H1 (cell line): ENCODE data around the gene TLR9. TPM values are rescaled to one million over a fixed set of nuclear protein-coding genes. Genes with fewer than 3 reads are reported as not detected.

Source experiments
- CTCF ChIA-PET: fragments of 300-600 bp; sonication (Branson Sonifier 250); formaldehyde crosslinking; loops from one replicate; lab custom pipeline; 2021; ENCODE audit not compliant: partially characterized antibody; lab: Charles Lee
- POLR2A ChIA-PET: fragments of 300-600 bp; sonication (Branson Sonifier 250); formaldehyde crosslinking; loops from one replicate; lab custom pipeline; 2021; ENCODE audit warnings: inconsistent platforms; ENCODE audit not compliant: partially characterized antibody; lab: Charles Lee
- DNase-seq, 2 experiments: peaks; one replicate each; pipeline versions ENCODE4 v3.0.0 to v3.0.0-alpha.2; 2010 to 2022; ENCODE audit warnings: low spot score in 2 of 2, low read depth in 1 of 2, mixed read lengths in 1 of 2
- FAIRE-seq: peaks from 2 replicates; lab custom pipeline; 2011; peaks lifted over from hg19 to GRCh38; lab: Jason Lieb, UNC
- H2AFZ ChIP-seq: 2 replicates; pipeline ENCODE4 v1.8.1; 2012; ENCODE audit warnings: low read length, inconsistent platforms
- H2AK5ac ChIP-seq: 2 replicates; pipeline ENCODE4 v1.6.1; 2013; ENCODE audit warnings: low read depth, low read length
- H2BK120ac ChIP-seq: replicated peaks from 2 replicates; pipeline ENCODE3; 2013; ENCODE audit warnings: low read depth, low read length, inconsistent platforms
- H2BK12ac ChIP-seq: 2 replicates; pipeline ENCODE4 v1.6.1; 2013; ENCODE audit warnings: low read depth, low read length
- H2BK15ac ChIP-seq: 2 replicates; pipeline ENCODE4 v1.6.1; 2013; ENCODE audit warnings: low read length
- H2BK20ac ChIP-seq: 2 replicates; pipeline ENCODE4 v1.6.1; 2013; ENCODE audit warnings: low read length
- H2BK5ac ChIP-seq: 2 replicates; pipeline ENCODE4 v1.6.1; 2013; ENCODE audit warnings: low read depth, low read length
- H3K14ac ChIP-seq: 2 replicates; pipeline ENCODE4 v1.6.1; 2013; ENCODE audit warnings: inconsistent platforms; ENCODE audit not compliant: insufficient read length
- H3K18ac ChIP-seq: 2 replicates; pipeline ENCODE4 v1.6.1; 2013; ENCODE audit warnings: low read length; ENCODE audit errors: extremely low read depth
- H3K23ac ChIP-seq: 2 replicates; pipeline ENCODE4 v1.6.1; 2013; ENCODE audit warnings: inconsistent platforms; ENCODE audit not compliant: insufficient read length
- H3K23me2 ChIP-seq: 2 replicates; pipeline ENCODE4 v1.6.1; 2013; ENCODE audit warnings: low read depth, low read length
- H3K27ac ChIP-seq: 2 replicates; pipeline ENCODE4 v1.6.1; 2011; ENCODE audit warnings: low read depth, low read length, inconsistent platforms
- H3K27me3 ChIP-seq, 4 experiments: replicated peaks in 1 of 4; 1 replicate in 1 of 4; 2 replicates in 3 of 4; pipeline versions ENCODE4 v1.6.1 to v1.8.1; 2011 to 2013; ENCODE audit warnings: low read length in 3 of 4, mild to moderate bottlenecking in 3 of 4, inconsistent platforms in 2 of 4, mixed read lengths in 2 of 4, moderate library complexity in 1 of 4; ENCODE audit not compliant: control insufficient read depth in 3 of 4, insufficient read depth in 3 of 4; ENCODE audit errors: extremely low read depth in 1 of 4
- H3K36me3 ChIP-seq, 4 experiments: 2 replicates each; pipeline versions ENCODE4 v1.6.1 to v1.8.1; 2011 to 2013; ENCODE audit warnings: mild to moderate bottlenecking in 4 of 4, low read length in 3 of 4, moderate library complexity in 2 of 4, control low read depth in 1 of 4, inconsistent platforms in 1 of 4; ENCODE audit not compliant: insufficient read depth in 4 of 4, control insufficient read depth in 2 of 4
- H3K4ac ChIP-seq: replicated peaks from 2 replicates; pipeline ENCODE3; 2013; ENCODE audit warnings: low read length, low read depth, mixed read lengths, inconsistent platforms; ENCODE audit not compliant: insufficient read length
- H3K4me1 ChIP-seq, 4 experiments: replicated peaks in 1 of 4; 1 replicate in 1 of 4; 2 replicates in 3 of 4; pipeline versions ENCODE4 v1.6.1 to v1.8.1; 2011 to 2013; ENCODE audit warnings: low read length in 3 of 4, inconsistent platforms in 2 of 4, mixed read lengths in 1 of 4; ENCODE audit not compliant: insufficient read depth in 4 of 4, control insufficient read depth in 3 of 4
- H3K4me2 ChIP-seq, 2 experiments: 2 replicates each; pipeline versions ENCODE4 v1.6.1 to v1.8.1; 2011 to 2013; ENCODE audit warnings: low read depth in 2 of 2, low read length in 2 of 2, control low read depth in 1 of 2, inconsistent platforms in 1 of 2, mild to moderate bottlenecking in 1 of 2; ENCODE audit not compliant: insufficient read depth in 1 of 2
- H3K4me3 ChIP-seq, 4 experiments: fragments of 200-600, 300-600 bp in 1 of 4; sonication (generic), shearing (Covaris generic), sonication (Bioruptor Twin) in 1 of 4; 2 replicates each; pipeline versions ENCODE4 v1.5.1 to v1.8.1; 2011 to 2016; ENCODE audit warnings: low read length in 4 of 4, low read depth in 3 of 4, control low read depth in 2 of 4, inconsistent platforms in 2 of 4, mild to moderate bottlenecking in 2 of 4, mixed read lengths in 1 of 4, moderate library complexity in 1 of 4; ENCODE audit not compliant: insufficient read depth in 2 of 4; ENCODE audit errors: extremely low read depth in 1 of 4
- H3K56ac ChIP-seq: replicated peaks from 2 replicates; pipeline ENCODE3; 2013; ENCODE audit warnings: low read depth, mild to moderate bottlenecking, mixed read lengths, low read length, inconsistent platforms; ENCODE audit not compliant: insufficient read length
- H3K79me1 ChIP-seq: 2 replicates; pipeline ENCODE4 v1.6.1; 2013; ENCODE audit warnings: low read depth, low read length, control low read depth
- H3K79me2 ChIP-seq, 2 experiments: 2 replicates each; pipeline versions ENCODE4 v1.6.1 to v1.8.1; 2012 to 2013; ENCODE audit warnings: low read length in 2 of 2, mild to moderate bottlenecking in 2 of 2, inconsistent platforms in 1 of 2; ENCODE audit not compliant: insufficient read depth in 2 of 2, control insufficient read depth in 1 of 2
- H3K9ac ChIP-seq, 4 experiments: replicated peaks in 1 of 4; 1 replicate in 1 of 4; 2 replicates in 3 of 4; pipeline versions ENCODE4 v1.6.1 to v1.8.1; 2011 to 2013; ENCODE audit warnings: low read depth in 3 of 4, low read length in 3 of 4, control low read depth in 2 of 4, mild to moderate bottlenecking in 2 of 4, moderate library complexity in 2 of 4, inconsistent platforms in 1 of 4; ENCODE audit errors: extremely low read depth in 1 of 4
- H3K9me3 ChIP-seq, 2 experiments: 2 replicates each; pipeline versions ENCODE4 v1.6.1 to v1.8.1; 2012 to 2013; ENCODE audit warnings: mild to moderate bottlenecking in 2 of 2, moderate library complexity in 2 of 2, control low read depth in 1 of 2, inconsistent platforms in 1 of 2, low read depth in 1 of 2, low read length in 1 of 2, mixed read lengths in 1 of 2; ENCODE audit not compliant: insufficient read depth in 2 of 2
- H4K20me1 ChIP-seq, 2 experiments: replicated peaks in 1 of 2; 2 replicates each; pipeline versions ENCODE3 to v1.8.1; 2011 to 2013; ENCODE audit warnings: inconsistent platforms in 2 of 2, low read length in 2 of 2, mild to moderate bottlenecking in 1 of 2; ENCODE audit not compliant: insufficient read depth in 2 of 2, control insufficient read depth in 1 of 2
- H4K5ac ChIP-seq: 2 replicates; pipeline ENCODE4 v1.6.1; 2013; ENCODE audit warnings: low read length, low read depth, mixed read lengths, inconsistent platforms; ENCODE audit not compliant: insufficient read length
- H4K8ac ChIP-seq: 2 replicates; pipeline ENCODE4 v1.8.0; 2013; ENCODE audit warnings: mild to moderate bottlenecking, moderate library complexity, low read length, inconsistent platforms; ENCODE audit not compliant: insufficient read depth; ENCODE audit errors: extremely low read depth
- H4K91ac ChIP-seq: replicated peaks from 2 replicates; pipeline ENCODE3; 2013; ENCODE audit warnings: low read length, mixed read lengths, inconsistent platforms; ENCODE audit not compliant: insufficient read length
- BCL11A ChIP-seq, 2 experiments: IDR thresholded peaks; one replicate each; pipeline ENCODE4 v1.6.1; 2011; ENCODE audit warnings: low read depth in 2 of 2, low read length in 2 of 2, mild to moderate bottlenecking in 2 of 2
- BRCA1 ChIP-seq: IDR thresholded peaks from 2 replicates; pipeline ENCODE4 v1.6.1; 2012; ENCODE audit warnings: low read depth, low read length, improper control_type of control experiment
- CEBPB ChIP-seq: IDR thresholded peaks from 2 replicates; pipeline ENCODE4 v1.6.1; 2012; ENCODE audit warnings: low read depth, low read length
- CHD1 ChIP-seq: IDR thresholded peaks from 2 replicates; pipeline ENCODE4 v1.6.1; 2012; ENCODE audit warnings: low read depth, low read length, improper control_type of control experiment
- CHD2 ChIP-seq: IDR thresholded peaks from 2 replicates; pipeline ENCODE4 v1.6.1; 2012; ENCODE audit warnings: low read length, improper control_type of control experiment
- EP300 ChIP-seq, 2 experiments: IDR thresholded peaks; 1 replicate in 1 of 2; 2 replicates in 1 of 2; pipeline ENCODE4 v1.6.1; 2011 to 2012; ENCODE audit warnings: low read depth in 2 of 2, low read length in 2 of 2, mild to moderate bottlenecking in 2 of 2, borderline replicate concordance in 1 of 2, inconsistent platforms in 1 of 2, moderate library complexity in 1 of 2
- GABPA ChIP-seq: IDR thresholded peaks from 2 replicates; pipeline ENCODE4 v1.6.1; 2011; ENCODE audit warnings: mild to moderate bottlenecking, low read length, moderate library complexity, borderline replicate concordance; ENCODE audit not compliant: insufficient read depth
- JUN ChIP-seq: IDR thresholded peaks from 2 replicates; pipeline ENCODE4 v1.6.1; 2011; ENCODE audit warnings: low read depth, mild to moderate bottlenecking, improper control_type of control experiment, low read length
- POLR2A ChIP-seq, 2 experiments: IDR thresholded peaks; 1 replicate in 1 of 2; 2 replicates in 1 of 2; pipeline ENCODE4 v1.6.1; 2011; ENCODE audit warnings: low read depth in 2 of 2, low read length in 2 of 2, mild to moderate bottlenecking in 2 of 2; ENCODE audit errors: control extremely low read depth in 1 of 2
- POLR2AphosphoS5 ChIP-seq: IDR thresholded peaks from 2 replicates; pipeline ENCODE4 v1.6.1; 2011; ENCODE audit warnings: low read depth, low read length
- RFX5 ChIP-seq: IDR thresholded peaks from 2 replicates; pipeline ENCODE4 v1.6.1; 2011; ENCODE audit warnings: low read depth, low read length, improper control_type of control experiment, borderline replicate concordance
- RNF2 ChIP-seq: fragments of 200-900, 300-1000 bp; sonication (generic); IDR thresholded peaks from 2 replicates; pipeline ENCODE4 v1.7.1; 2016; ENCODE audit warnings: borderline replicate concordance, low read depth, mild to moderate bottlenecking, antibody characterized with exemption, low read length; ENCODE audit not compliant: poor library complexity, severe bottlenecking; ENCODE audit errors: missing control alignments
- SAP30 ChIP-seq: fragments of 300-600 bp; sonication (generic); IDR thresholded peaks from 2 replicates; pipeline ENCODE4 v1.7.1; 2012; ENCODE audit warnings: low read length, moderate library complexity, mild to moderate bottlenecking, inconsistent platforms; ENCODE audit not compliant: insufficient read depth, insufficient replicate concordance
- SRF ChIP-seq: IDR thresholded peaks from 2 replicates; pipeline ENCODE4 v1.6.1; 2011; ENCODE audit warnings: mild to moderate bottlenecking, low read depth, low read length, moderate library complexity
- TBP ChIP-seq: IDR thresholded peaks from 2 replicates; pipeline ENCODE4 v1.6.1; 2011; ENCODE audit warnings: low read depth, low read length, improper control_type of control experiment
- WGBS, 2 experiments: shearing (Covaris generic) in 1 of 2; methylation state at CpG; one replicate each; pipeline versions ENCODE4 v1.1.6 to v1.1.7; 2013 to 2015; ENCODE audit warnings: low lambda C conversion rate in 2 of 2, mixed read lengths in 2 of 2, inconsistent platforms in 1 of 2, low coverage in 1 of 2, missing lambda C conversion rate in 1 of 2; ENCODE audit not compliant: insufficient replicate concordance in 2 of 2, insufficient coverage in 1 of 2, insufficient read length in 1 of 2; ENCODE audit errors: extremely low coverage in 1 of 2, missing lambda C conversion rate in 1 of 2; 5-methylcytosine and 5-hydroxymethylcytosine counted together
- polyA plus RNA-seq, 7 experiments: library from polyadenylated mRNA; depleted of rRNA in 3 of 7; stranded (reverse) in 5 of 7; unstranded in 2 of 7; fragments of >200 nt in 5 of 7; fragments of 200-250 nt in 2 of 7; gene quantifications; 1 replicate in 5 of 7; 2 replicates in 1 of 7; 4 replicates in 1 of 7; pipeline versions ENCODE4 v1.2.1 to v1.2.3, GENCODE V29; 2011 to 2013; ENCODE audit warnings: missing spikeins in 2 of 7, mixed read lengths in 2 of 7
- total RNA-seq: library from RNA; stranded (reverse); fragmentation: NEBNext Ultra II Directional; extraction: Animal tissue kit (Norgen Biotek cat#: 25700); gene quantifications from 2 replicates; pipeline ENCODE4 v1.2.1, GENCODE V29; 2021

TLR9 gene
- total and polyA plus RNA-seq, 2 of the 8 experiments (the other 6 are each of a cell fraction or from before 2014, with no cell fraction given) = 0.05 TPM; not detected in 1

DNA sequence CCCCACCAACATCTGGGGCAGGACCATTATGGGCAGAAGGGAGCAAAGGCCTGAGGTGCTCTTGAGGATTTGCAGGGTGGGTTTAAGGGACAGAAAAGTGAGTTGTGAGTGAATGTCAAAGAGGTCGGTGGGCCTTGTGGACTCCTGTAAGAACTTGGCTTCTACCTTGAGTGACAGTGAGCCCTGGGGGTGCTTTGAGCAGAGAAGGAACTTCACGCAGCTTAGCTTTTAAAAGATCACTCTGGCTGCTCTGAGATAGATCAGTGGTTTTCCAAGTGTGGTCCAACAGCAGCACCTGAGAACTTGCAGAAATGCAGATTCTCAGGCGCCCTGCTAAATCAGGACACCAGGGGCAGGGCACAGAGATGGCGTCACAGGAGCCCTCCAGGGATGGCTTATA, 42.8 kb downstream of the TLR9 start:
- Histone ChIP-seq H3K4ac (no peak overlapping the region), H3K27me3 (no peaks in the 10 kb centered on the region), H3K23me2 (no peaks in the 10 kb centered on the region; the same call in 1 of the 2 replicates), H3K18ac (no peak overlapping the region), H2BK15ac (no peak overlapping the region), H4K5ac (no peak overlapping the region), H2BK5ac (no peak overlapping the region), H3K4me3 (no peak overlapping the region), H2BK12ac (no peak overlapping the region), H3K79me1 (no peaks in the 10 kb centered on the region), H3K9me3 (no peaks in the 10 kb centered on the region), H4K20me1 (no peaks in the 10 kb centered on the region), H3K79me2 (no peaks in the 10 kb centered on the region), H3K36me3 (no peaks in the 10 kb centered on the region), H3K27ac (no peak overlapping the region), H2BK120ac (no peak overlapping the region), H3K4me2 (no peak overlapping the region), H4K91ac (no peak overlapping the region), H3K23ac (no peak overlapping the region), H3K56ac (no peak overlapping the region), H2AFZ (no peak overlapping the region), H2AK5ac (no peak overlapping the region), H3K9ac (no peak overlapping the region), H2BK20ac (no peak overlapping the region), H3K14ac (no peak overlapping the region), H3K4me1 (peaks cover 0 to 2% (median 0%) of the 10 kb centered on the region in 4 experiments; a peak in 2 of 7 replicates), H4K8ac (no peak overlapping the region)
- ChIA-PET CTCF (interaction anchor here (0.6 to 4.6 kb wide), 5 partner anchors 11 to 129 kb away, joined by 3 to 26 read pairs (median 3); no protein-coding TSS in a partner anchor), POLR2A (interaction anchor here (0.9 to 1.6 kb wide), 2 partner anchors 25 to 190 kb away, joined by 3 read pairs; no protein-coding TSS in a partner anchor)
- DNase-seq = no peak
- no peak for FAIRE-seq
- 88% methylated on average over 4 of the region's 4 CpGs; no CpG with 5 or more reads in 1 of the 2 experiments for WGBS, 2 experiments
- TF ChIP-seq EP300 (IDR thresholded peaks at IDR 0.05; ENCODE audit: borderline replicate concordance in 1 of 2, low read depth in 2 of 2, low read length in 2 of 2) (no peak), POLR2A (IDR thresholded peaks at IDR 0.05; ENCODE audit: control extremely low read depth in 1 of 2, low read depth in 2 of 2, low read length in 2 of 2) (no peak), TBP (no peak), BCL11A (IDR thresholded peaks at IDR 0.05; ENCODE audit: low read depth in 2 of 2, low read length in 2 of 2) (no peak), GABPA (no peak), RFX5 (no peak), CHD1 (no peak), CHD2 (no peak), SRF (no peak), POLR2AphosphoS5 (no peak), JUN (no peak), SAP30 (no peak), RNF2 (no peak), BRCA1 (no peak), CEBPB (no peak)
